ENCODE data around the gene ATRAID. TPM values are rescaled to one million over a fixed set of nuclear protein-coding genes. Genes with fewer than 3 reads are reported as not detected.

ATRAID gene
- 100 to 1,000 TPM; 150 to 212 TPM for total RNA-seq

GRCh38 chr2:27211943-27212625 lies at the start of gene ATRAID, which contains the start of gene SLC5A6:
ATRAID (plus strand) TSS chr2:27212041; CDS start chr2:27212369, 328 bp downstream.
SLC5A6 (minus strand) TSS chr2:27212268; CDS start chr2:27207650, 4,618 bp downstream.

GRCh38 chr2:27217173-27218121 lies 5.6 kb downstream of the ATRAID start, which contains the start of gene CAD:
CAD (plus strand) TSS chr2:27217369; CDS start chr2:27217552, 183 bp downstream.

DNA sequence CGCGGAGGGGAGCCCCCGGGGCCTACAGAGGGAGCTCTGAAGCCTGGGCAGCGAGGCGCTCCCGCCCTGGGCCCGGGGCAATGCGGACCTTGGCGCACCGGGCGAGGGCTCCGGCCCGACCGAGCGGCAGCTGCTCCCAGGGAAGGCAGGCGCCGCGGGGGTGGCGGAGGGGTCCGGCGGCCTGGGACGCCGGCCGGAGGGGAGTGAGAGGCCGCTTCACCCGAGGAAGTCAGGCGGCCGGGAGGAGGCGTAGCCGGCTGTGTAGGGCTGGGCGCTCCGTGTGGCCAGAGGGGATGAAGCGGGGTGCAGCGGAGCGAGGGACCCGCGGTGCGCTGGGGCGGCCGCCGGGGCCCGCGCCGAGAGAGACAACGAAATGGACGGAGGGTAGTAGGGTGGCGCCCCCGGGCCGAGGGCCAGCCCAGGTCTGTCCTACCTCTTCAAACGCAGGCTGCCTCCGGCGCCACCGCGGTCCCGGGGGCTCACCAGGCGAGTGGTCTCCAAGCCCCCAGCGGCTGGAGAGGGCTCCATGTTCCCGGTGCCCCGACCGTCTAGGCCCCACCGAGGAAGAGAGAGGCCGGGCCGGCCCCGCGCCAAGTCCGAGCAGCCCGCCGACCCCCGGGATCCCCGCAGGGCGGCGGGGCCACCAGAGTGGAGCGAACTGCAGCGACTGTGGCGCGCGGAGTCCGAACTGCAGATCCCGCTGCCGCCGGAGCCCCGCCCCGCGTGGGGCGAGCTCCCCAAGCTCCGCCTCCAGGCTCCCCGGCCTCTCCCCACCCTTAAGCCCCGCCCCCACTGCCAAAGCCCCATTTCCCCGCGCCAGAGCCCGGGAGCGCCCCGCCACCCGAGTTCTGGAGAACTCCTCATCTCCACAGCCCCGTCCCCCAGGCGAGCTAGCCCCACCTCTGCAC lies 50.8 kb downstream of the ATRAID start, which contains the start of gene SLC30A3:
Gene SLC30A3 (minus strand): TSS at position 669 of the 908 bp plus-strand sequence. CDS start 141 bp downstream, at position 528.

Other genes starting within 250 kb of the ATRAID start
- gene MAPRE3, start 241.4 kb upstream of the ATRAID start, total RNA-seq = 1 to 10 TPM; 4.0 to 5.2 TPM
- gene TMEM214, start 179.1 kb upstream of the ATRAID start, total RNA-seq = 10 to 100 TPM; 43.7 to 47.6 TPM
- 10 to 100 TPM; 13.8 to 15.7 TPM for gene AGBL5, start 160.4 kb upstream of the ATRAID start, total RNA-seq
- 100 to 1,000 TPM; 137 to 193 TPM for gene OST4, start 140.4 kb upstream of the ATRAID start, total RNA-seq
- 1 to 10 TPM; 4.8 to 8.0 TPM for gene EMILIN1, start 133.4 kb upstream of the ATRAID start, total RNA-seq
- 1 to 10 TPM; 2.8 to 3.7 TPM for gene KHK, start 125.3 kb upstream of the ATRAID start, total RNA-seq
- 1 to 10 TPM; 4.7 to 6.2 TPM for gene CGREF1, start 92.9 kb upstream of the ATRAID start, total RNA-seq
- gene ABHD1, start 88.2 kb upstream of the ATRAID start, total RNA-seq = under 1 TPM in 1 of 2 donors, not detected in 1; under 0.01 TPM
- 10 to 100 TPM; 56.8 to 75.6 TPM for gene PREB, start 77.4 kb upstream of the ATRAID start, total RNA-seq
- gene PRR30, start 72.6 kb upstream of the ATRAID start, total RNA-seq = not detected
- gene TCF23, start 63.0 kb upstream of the ATRAID start, total RNA-seq = not detected
- 10 to 100 TPM; 35.8 to 87.9 TPM for gene SLC5A6, start 227 bp downstream of the ATRAID start, total RNA-seq
- gene CAD, start 5.3 kb downstream of the ATRAID start, total RNA-seq = 10 to 100 TPM; 23.7 to 41.3 TPM
- under 1 TPM in 1 of 2 donors, not detected in 1; 0.34 TPM for gene SLC30A3, start 51.0 kb downstream of the ATRAID start, total RNA-seq
- not detected for gene DNAJC5G, start 63.4 kb downstream of the ATRAID start, total RNA-seq
- gene TRIM54, start 70.4 kb downstream of the ATRAID start, total RNA-seq = not detected
- 1 to 10 TPM in 1 of 2 donors, under 1 TPM in 1; 0.67 to 2.1 TPM for gene UCN, start 96.4 kb downstream of the ATRAID start, total RNA-seq
- gene MPV17, start 111.1 kb downstream of the ATRAID start, total RNA-seq = 100 to 1,000 TPM in 1 of 2 donors, 10 to 100 TPM in 1; 88.2 to 118 TPM
- 10 to 100 TPM; 45.1 to 57.6 TPM for gene GTF3C2, start 144.7 kb downstream of the ATRAID start, total RNA-seq
- 10 to 100 TPM; 25.5 to 28.6 TPM for gene EIF2B4, start 158.3 kb downstream of the ATRAID start, total RNA-seq
- gene SNX17, start 158.6 kb downstream of the ATRAID start, total RNA-seq = 100 to 1,000 TPM; 109 to 136 TPM
- gene ZNF513, start 168.7 kb downstream of the ATRAID start, total RNA-seq = 1 to 10 TPM; 6.9 to 9.0 TPM
- gene PPM1G, start 197.6 kb downstream of the ATRAID start, total RNA-seq = 10 to 100 TPM; 48.9 to 98.6 TPM
- 10 to 100 TPM; 89.9 to 95.3 TPM for gene NRBP1, start 216.6 kb downstream of the ATRAID start, total RNA-seq
- gene KRTCAP3, start 230.3 kb downstream of the ATRAID start, total RNA-seq = not detected